Panc1 (cell line): ENCODE data around the gene APCDD1L. TPM values are rescaled to one million over a fixed set of nuclear protein-coding genes. Genes with fewer than 3 reads are reported as not detected.

Experiments
- ATAC-seq: fragments of 200-7000 bp; cut with Tn5 transposase; 2 replicates; pipeline ENCODE4 v1.9.1; 2020; ENCODE audit warnings: mild to moderate bottlenecking, moderate library complexity
- BruUV-seq: library from RNA; stranded (reverse); fragments of 400-500 nt; replicated peaks from 2 replicates; lab custom pipeline; 2021; lab: Mats Ljungman, UMichigan
- CTCF ChIA-PET: fragments of 300-600 bp; sonication (Branson Sonifier 250); formaldehyde crosslinking; loops from one replicate; lab custom pipeline; 2022; ENCODE audit warnings: antibody characterized with exemption; lab: Charles Lee
- POLR2A ChIA-PET: fragments of 300-600 bp; sonication (Branson Sonifier 250); formaldehyde crosslinking; loops from one replicate; lab custom pipeline; 2022; ENCODE audit warnings: antibody characterized with exemption; lab: Charles Lee
- DNase-seq: peaks from one replicate; pipeline ENCODE4 v3.0.0-alpha.2; 2010; ENCODE audit warnings: low read depth, low spot score
- H3K27ac ChIP-seq: 2 replicates; pipeline ENCODE4 v1.5.1; 2011; ENCODE audit warnings: mild to moderate bottlenecking, low read length, inconsistent platforms
- H3K27me3 ChIP-seq: fragments of 200-500 bp; sonication (Bioruptor generic); 2 replicates; pipeline ENCODE4 v1.6.0; 2014; ENCODE audit warnings: low read length, inconsistent platforms; ENCODE audit not compliant: control insufficient read depth, insufficient read depth
- H3K36me3 ChIP-seq: fragments of 200-500 bp; sonication (Bioruptor generic); 2 replicates; pipeline ENCODE4 v1.5.1; 2014; ENCODE audit warnings: inconsistent platforms, mild to moderate bottlenecking, low read length, moderate library complexity; ENCODE audit not compliant: control insufficient read depth, insufficient read depth
- H3K4me1 ChIP-seq: 2 replicates; pipeline ENCODE4 v1.5.1; 2011; ENCODE audit warnings: inconsistent platforms, mild to moderate bottlenecking, low read length, moderate library complexity; ENCODE audit not compliant: control insufficient read depth, insufficient read depth
- H3K4me3 ChIP-seq, 2 experiments: 2 replicates each; pipeline ENCODE4 v1.5.1; 2011 to 2012; ENCODE audit warnings: low read depth in 2 of 2, low read length in 2 of 2, mild to moderate bottlenecking in 2 of 2, inconsistent platforms in 1 of 2, moderate library complexity in 1 of 2
- H3K9me3 ChIP-seq: fragments of 200-500 bp; sonication (Bioruptor generic); 2 replicates; pipeline ENCODE4 v1.5.1; 2014; ENCODE audit warnings: low read depth, mild to moderate bottlenecking, inconsistent platforms, low read length, moderate library complexity; ENCODE audit not compliant: control insufficient read depth, insufficient read depth
- CTCF ChIP-seq: fragments of 450-650 bp; IDR thresholded peaks from 2 replicates; pipeline ENCODE4 v1.5.1; 2017; ENCODE audit warnings: mild to moderate bottlenecking
- POLR2AphosphoS5 ChIP-seq: IDR thresholded peaks from 2 replicates; pipeline ENCODE4 v1.6.1; 2012; ENCODE audit warnings: mild to moderate bottlenecking, low read depth, low read length, moderate library complexity
- REST ChIP-seq, 2 experiments: IDR thresholded peaks; 2 replicates each; pipeline ENCODE4 v1.6.1; 2011 to 2012; ENCODE audit warnings: low read depth in 2 of 2, control low read depth in 1 of 2, low read length in 1 of 2, mild to moderate bottlenecking in 1 of 2, moderate library complexity in 1 of 2; ENCODE audit not compliant: insufficient read depth in 1 of 2
- SIN3A ChIP-seq: IDR thresholded peaks from 2 replicates; pipeline ENCODE4 v1.6.1; 2012; ENCODE audit warnings: low read depth, mild to moderate bottlenecking, low read length, moderate library complexity, borderline replicate concordance; ENCODE audit not compliant: insufficient read depth
- TCF7L2 ChIP-seq: IDR thresholded peaks from 2 replicates; pipeline ENCODE4 v1.6.1; 2011; ENCODE audit warnings: mild to moderate bottlenecking, low read depth, low read length, inconsistent platforms
- in situ Hi-C: cut with HindIII; loops from 2 replicates; pipeline ENCODE4 v1.10.0; 2016; ENCODE audit warnings: low sequenced_read_pairs, low pct_unique_long_range_greater_than_20kb
- intact Hi-C: fragments of 100-400 bp; cut with micrococcal nuclease; formaldehyde crosslinking; loops from one replicate; pipeline ENCODE4 v1.10.0; 2022; ENCODE audit not compliant: unreplicated experiment
- total RNA-seq: library from RNA; stranded (reverse); gene quantifications from one replicate; pipeline ENCODE4 v1.2.1, GENCODE V29; 2021; ENCODE audit not compliant: unreplicated experiment

Gene APCDD1L
- total RNA-seq, 1 experiment from 2014 or later, result 0.62 TPM

DNA sequence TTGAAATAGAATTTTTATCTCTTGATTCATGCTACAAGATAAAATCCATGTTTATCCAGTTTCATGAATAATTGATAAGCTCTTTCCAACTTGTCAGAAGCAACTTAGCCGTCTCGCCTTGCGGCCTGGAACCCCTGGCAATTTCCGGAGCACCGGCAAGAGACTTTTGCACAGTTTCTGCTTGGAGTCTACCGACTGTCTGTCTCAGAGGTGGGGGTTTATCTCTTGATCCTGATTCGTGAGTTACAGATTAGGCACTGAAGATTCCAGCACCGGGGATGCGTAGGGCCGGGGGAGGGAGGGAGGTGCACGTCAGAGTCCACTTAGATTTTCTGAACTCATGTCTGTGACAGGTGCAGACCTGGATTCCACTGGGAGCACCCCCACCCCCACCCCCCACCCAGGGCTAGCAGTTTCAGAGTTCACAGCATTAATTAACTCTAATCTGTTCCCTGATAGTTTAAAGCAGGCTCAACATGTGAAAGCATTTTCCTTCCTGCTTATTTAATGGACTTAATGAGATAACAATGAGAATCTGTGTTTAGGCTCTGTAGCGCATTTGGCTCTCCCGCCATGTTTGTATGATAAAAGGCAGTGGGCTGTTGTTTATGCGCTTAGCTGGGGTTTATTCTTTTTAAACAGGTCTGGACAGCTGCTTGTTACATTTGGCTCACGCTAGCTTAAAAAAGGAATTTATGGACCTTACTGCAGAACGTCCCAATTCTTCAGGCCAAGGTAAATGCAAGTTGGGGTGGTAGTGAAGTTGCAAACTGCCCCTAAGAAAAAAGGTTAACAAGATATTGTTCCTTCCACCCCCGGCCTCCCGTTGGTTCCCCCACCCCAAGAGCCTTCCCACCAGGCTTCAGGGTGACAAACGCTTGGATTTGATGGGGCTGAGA is 8.1 kb upstream of the APCDD1L start:
- ChIA-PET POLR2A (interaction anchor here (0.7 kb wide), 1 partner anchor 325 kb away, joined by 3 read pairs; no protein-coding TSS in a partner anchor), CTCF (no interaction called here)
- TF ChIP-seq CTCF (no peak), SIN3A (no peak), REST (IDR thresholded peaks at IDR 0.05; ENCODE audit: insufficient read depth in 1 of 2, low read depth in 2 of 2, low read length in 1 of 2) (no peak), TCF7L2 (no peak), POLR2AphosphoS5 (no peak)
- no peak overlapping the region for H3K4me3 ChIP-seq
- intact Hi-C loops, result no loop called here
- in situ Hi-C loops, result no loop called here
- DNase-seq, result no peak
- ATAC-seq, result no peak
- peaks cover 11% of the 10 kb centered on the region for H3K9me3 ChIP-seq
- H3K27me3 ChIP-seq, result no peaks in the 10 kb centered on the region
- no TSS peak for BruUV-seq
- no peak overlapping the region for H3K27ac ChIP-seq
- no peaks in the 10 kb centered on the region for H3K36me3 ChIP-seq
- no peaks in the 10 kb centered on the region for H3K4me1 ChIP-seq

- DNase-seq (no peak), ATAC-seq (no peak)
- intact Hi-C loops (no loop called here), in situ Hi-C loops (no loop called here)
- POLR2A ChIA-PET, result interaction anchor here (0.7 kb wide), 1 partner anchor 326 kb away, joined by 3 read pairs; no protein-coding TSS in a partner anchor
- Histone ChIP-seq H3K4me3 (no peak overlapping the region), H3K27ac (no peak overlapping the region), H3K9me3 (peaks cover 11% of the 10 kb centered on the region), H3K27me3 (no peaks in the 10 kb centered on the region), H3K4me1 (no peaks in the 10 kb centered on the region), H3K36me3 (no peaks in the 10 kb centered on the region)
- CTCF ChIA-PET, result no interaction called here
- BruUV-seq, result no TSS peak
- TF ChIP-seq CTCF, result no peak
- TF ChIP-seq POLR2AphosphoS5, result no peak
- no peak for TF ChIP-seq REST (IDR thresholded peaks at IDR 0.05; ENCODE audit: insufficient read depth in 1 of 2, low read depth in 2 of 2, low read length in 1 of 2)
- TF ChIP-seq SIN3A, result no peak
- no peak for TF ChIP-seq TCF7L2
Measured at GRCh38 chr20:58522666-58523065, 7.5 kb upstream of the APCDD1L start.
